Epithelial cell of esophagus (primary cell): ENCODE data around the gene ANK2.

Experiments
- DNase-seq: peaks from one replicate; pipeline ENCODE4 v3.0.0; 2010; ENCODE audit warnings: low read depth
- H3K4me3 ChIP-seq: 2 replicates; pipeline ENCODE4 v1.5.1; 2011; ENCODE audit warnings: mild to moderate bottlenecking, low read length, control low read depth
- CTCF ChIP-seq: IDR thresholded peaks from 2 replicates; pipeline ENCODE4 v1.5.1; 2011; ENCODE audit warnings: low read depth, mild to moderate bottlenecking, low read length, control low read depth, inconsistent platforms; ENCODE audit not compliant: insufficient read depth; ENCODE audit errors: missing control alignments

Gene ANK2

GRCh38 chr4:113142351-113142750, 92.9 kb downstream of the ANK2 start:
- TF ChIP-seq CTCF: no peak
- DNase-seq: no peak
- H3K4me3 ChIP-seq: no peak overlapping the region

- no peak overlapping the region for H3K4me3 ChIP-seq
- no peak for TF ChIP-seq CTCF
- no peak for DNase-seq
Measured at GRCh38 chr4:113144091-113144490, 94.6 kb downstream of the ANK2 start.

GRCh38 chr4:113145147-113145518, 95.7 kb downstream of the ANK2 start:
- no peak overlapping the region for H3K4me3 ChIP-seq
- no peak for DNase-seq
- no peak for TF ChIP-seq CTCF

- H3K4me3 ChIP-seq: no peak overlapping the region
- no peak for DNase-seq
- TF ChIP-seq CTCF: no peak
Measured at GRCh38 chr4:113145519-113146291, 96.3 kb downstream of the ANK2 start.

- TF ChIP-seq CTCF: no peak
- H3K4me3 ChIP-seq: no peak overlapping the region
- no peak for DNase-seq
Measured at GRCh38 chr4:113146876-113147358, 97.5 kb downstream of the ANK2 start.

GRCh38 chr4:113147498-113148111, 98.2 kb downstream of the ANK2 start:
- no peak for TF ChIP-seq CTCF

More at GRCh38 chr4:113147498-113148111, 98.2 kb downstream of the ANK2 start:
- H3K4me3 ChIP-seq: no peak overlapping the region
- no peak for DNase-seq
